HEK293 (cell line): ENCODE data around the gene PIK3IP1.

Source experiments
- CTCF ChIA-PET: fragments of 350-600 bp; formaldehyde crosslinking; extraction: SDS; loops from one replicate; lab custom pipeline; 2021; ENCODE audit warnings: antibody characterized with exemption; lab: Yijun Ruan, JAX
- POLR2A ChIA-PET: fragments of 300-600 bp; formaldehyde crosslinking; extraction: SDS; loops from one replicate; lab custom pipeline; 2020; ENCODE audit warnings: antibody characterized with exemption, inconsistent platforms; lab: Yijun Ruan, JAX
- H3K27ac ChIP-seq: fragments of 200-500 bp; sonication (Bioruptor generic); 2 replicates; pipeline ENCODE4 v1.5.1; 2014; ENCODE audit warnings: low read depth, low read length, control low read depth, inconsistent platforms; ENCODE audit errors: extremely low read depth
- H3K36me3 ChIP-seq, 2 experiments: fragments of 200-500 bp in 1 of 2; sonication (Bioruptor generic) in 1 of 2; 1 replicate in 1 of 2; 2 replicates in 1 of 2; pipeline ENCODE4 v1.5.1; 2014 to 2017; ENCODE audit warnings: inconsistent platforms in 2 of 2, low read length in 2 of 2; ENCODE audit not compliant: control insufficient read depth in 2 of 2, insufficient read depth in 1 of 2
- H3K4me1 ChIP-seq: fragments of 200-500 bp; sonication (Bioruptor generic); 2 replicates; pipeline ENCODE4 v1.5.1; 2014; ENCODE audit warnings: mild to moderate bottlenecking, low read length, inconsistent platforms; ENCODE audit not compliant: control insufficient read depth, insufficient read depth
- H3K4me3 ChIP-seq: 2 replicates; pipeline ENCODE4 v1.5.1; 2011; ENCODE audit warnings: low read depth, mild to moderate bottlenecking, control low read depth, low read length, moderate library complexity
- H3K9me3 ChIP-seq: fragments of 200-500 bp; sonication (Bioruptor generic); 2 replicates; pipeline ENCODE4 v1.5.1; 2014; ENCODE audit warnings: low read depth, low read length, inconsistent platforms; ENCODE audit not compliant: control insufficient read depth, insufficient read depth
- GLI2 ChIP-seq: fragments of 450-650 bp; formaldehyde crosslinking; IDR thresholded peaks from 2 replicates; pipeline ENCODE4; 2017; ENCODE audit warnings: missing biosample characterization, missing genetic modification characterization, low read depth, borderline replicate concordance
- ZNF174 ChIP-seq: fragments of 450-650 bp; formaldehyde crosslinking; IDR thresholded peaks from 2 replicates; pipeline ENCODE4 v1.5.0; 2017; ENCODE audit warnings: missing biosample characterization, mild to moderate bottlenecking, missing genetic modification characterization
- ZNF223 ChIP-seq: fragments of 450-650 bp; formaldehyde crosslinking; IDR thresholded peaks from 2 replicates; pipeline ENCODE4 v1.5.1; 2016; ENCODE audit warnings: missing biosample characterization, missing genetic modification characterization
- ZNF239 ChIP-seq: fragments of 450-650 bp; formaldehyde crosslinking; IDR thresholded peaks from 2 replicates; pipeline ENCODE4 v1.5.1; 2016; ENCODE audit warnings: missing biosample characterization, missing genetic modification characterization
- ZNF24 ChIP-seq: fragments of 450-650 bp; formaldehyde crosslinking; IDR thresholded peaks from 2 replicates; pipeline ENCODE4 v1.5.1; 2016; ENCODE audit warnings: missing biosample characterization, missing genetic modification characterization
- ZNF416 ChIP-seq: fragments of 450-650 bp; formaldehyde crosslinking; IDR thresholded peaks from 2 replicates; pipeline ENCODE4 v1.5.1; 2016; ENCODE audit warnings: missing biosample characterization, missing genetic modification characterization
- ZNF473 ChIP-seq: fragments of 450-650 bp; formaldehyde crosslinking; IDR thresholded peaks from 2 replicates; pipeline ENCODE4 v1.5.1; 2017; ENCODE audit warnings: missing biosample characterization, missing genetic modification characterization
- ZNF544 ChIP-seq: fragments of 450-650 bp; formaldehyde crosslinking; IDR thresholded peaks from 2 replicates; pipeline ENCODE4 v1.5.0; 2017; ENCODE audit warnings: missing biosample characterization, missing genetic modification characterization
- ZNF677 ChIP-seq: fragments of 450-650 bp; IDR thresholded peaks from 2 replicates; pipeline ENCODE4 v1.5.0; 2018; ENCODE audit warnings: missing biosample characterization, mild to moderate bottlenecking, missing genetic modification characterization, moderate library complexity
- ZSCAN18 ChIP-seq: fragments of 450-650 bp; formaldehyde crosslinking; IDR thresholded peaks from 2 replicates; pipeline ENCODE4 v1.5.1; 2016; ENCODE audit warnings: missing biosample characterization, missing genetic modification characterization
- ZXDB ChIP-seq: fragments of 450-650 bp; formaldehyde crosslinking; IDR thresholded peaks from 2 replicates; pipeline ENCODE4 v1.5.1; 2016; ENCODE audit warnings: missing biosample characterization, missing genetic modification characterization
- TF ChIP-seq, protein P1 (sequence below): fragments of 450-650 bp; formaldehyde crosslinking; IDR thresholded peaks from 2 replicates; pipeline ENCODE4 v1.5.1; 2016; ENCODE audit warnings: missing biosample characterization, missing genetic modification characterization
- TF ChIP-seq, protein P2 (sequence below): fragments of 450-650 bp; formaldehyde crosslinking; IDR thresholded peaks from 2 replicates; pipeline ENCODE4 v1.5.1; 2016; ENCODE audit warnings: missing biosample characterization, missing genetic modification characterization
- TF ChIP-seq, protein P3 (sequence below): fragments of 450-650 bp; formaldehyde crosslinking; IDR thresholded peaks from 2 replicates; pipeline ENCODE4 v1.5.1; 2016; ENCODE audit warnings: missing biosample characterization, missing genetic modification characterization, borderline replicate concordance

Gene PIK3IP1

DNA sequence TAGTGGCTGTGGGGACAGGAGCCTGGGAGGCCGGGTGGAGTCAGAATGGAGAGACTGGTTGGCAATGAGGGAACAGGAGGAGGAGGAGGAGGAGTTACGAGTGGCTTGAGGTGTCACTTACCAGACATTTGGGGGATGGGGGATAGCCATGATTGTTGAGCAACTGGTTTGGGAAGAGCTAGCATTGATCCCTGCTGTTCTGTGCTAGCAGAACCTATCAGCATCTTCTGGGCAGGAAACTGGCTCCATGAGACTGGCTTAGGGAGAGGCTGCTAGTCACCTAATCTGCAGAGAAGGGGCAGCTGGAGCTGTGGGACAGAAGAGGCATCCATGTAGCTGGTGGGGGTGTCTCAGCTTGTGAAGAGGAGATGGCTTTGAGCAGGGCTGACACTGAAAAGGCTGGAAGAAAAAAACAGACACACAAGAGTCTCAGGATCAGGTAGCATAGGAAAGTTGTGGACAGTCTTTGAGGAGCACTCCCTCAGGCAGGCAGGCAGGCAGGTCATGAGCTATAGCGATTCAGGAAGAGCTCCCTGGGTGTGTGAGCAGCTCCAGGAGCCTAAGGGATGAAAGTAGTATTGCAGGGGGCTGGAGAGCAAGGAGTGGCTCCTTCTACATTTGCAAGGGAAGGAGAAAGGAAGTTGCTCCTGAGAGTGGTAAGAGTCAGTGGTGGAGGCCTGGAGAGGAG, 22.3 kb downstream of the PIK3IP1 start (continued):
- TF ChIP-seq, protein P1, sequence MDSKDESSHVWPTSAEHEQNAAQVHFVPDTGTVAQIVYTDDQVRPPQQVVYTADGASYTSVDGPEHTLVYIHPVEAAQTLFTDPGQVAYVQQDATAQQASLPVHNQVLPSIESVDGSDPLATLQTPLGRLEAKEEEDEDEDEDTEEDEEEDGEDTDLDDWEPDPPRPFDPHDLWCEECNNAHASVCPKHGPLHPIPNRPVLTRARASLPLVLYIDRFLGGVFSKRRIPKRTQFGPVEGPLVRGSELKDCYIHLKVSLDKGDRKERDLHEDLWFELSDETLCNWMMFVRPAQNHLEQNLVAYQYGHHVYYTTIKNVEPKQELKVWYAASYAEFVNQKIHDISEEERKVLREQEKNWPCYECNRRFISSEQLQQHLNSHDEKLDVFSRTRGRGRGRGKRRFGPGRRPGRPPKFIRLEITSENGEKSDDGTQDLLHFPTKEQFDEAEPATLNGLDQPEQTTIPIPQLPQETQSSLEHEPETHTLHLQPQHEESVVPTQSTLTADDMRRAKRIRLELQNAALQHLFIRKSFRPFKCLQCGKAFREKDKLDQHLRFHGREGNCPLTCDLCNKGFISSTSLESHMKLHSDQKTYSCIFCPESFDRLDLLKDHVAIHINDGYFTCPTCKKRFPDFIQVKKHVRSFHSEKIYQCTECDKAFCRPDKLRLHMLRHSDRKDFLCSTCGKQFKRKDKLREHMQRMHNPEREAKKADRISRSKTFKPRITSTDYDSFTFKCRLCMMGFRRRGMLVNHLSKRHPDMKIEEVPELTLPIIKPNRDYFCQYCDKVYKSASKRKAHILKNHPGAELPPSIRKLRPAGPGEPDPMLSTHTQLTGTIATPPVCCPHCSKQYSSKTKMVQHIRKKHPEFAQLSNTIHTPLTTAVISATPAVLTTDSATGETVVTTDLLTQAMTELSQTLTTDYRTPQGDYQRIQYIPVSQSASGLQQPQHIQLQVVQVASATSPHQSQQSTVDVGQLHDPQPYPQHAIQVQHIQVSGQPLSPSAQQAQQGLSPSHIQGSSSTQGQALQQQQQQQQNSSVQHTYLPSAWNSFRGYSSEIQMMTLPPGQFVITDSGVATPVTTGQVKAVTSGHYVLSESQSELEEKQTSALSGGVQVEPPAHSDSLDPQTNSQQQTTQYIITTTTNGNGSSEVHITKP: peak; percentile 69

GRCh38 chr22:31268281-31268680, 24.0 kb downstream of the PIK3IP1 start:
- Histone ChIP-seq H3K36me3 (peaks cover 0 to 77% of the 10 kb centered on the region in 2 experiments; a peak in 2 of 3 replicates), H3K9me3 (no peaks in the 10 kb centered on the region), H3K27ac (no peak overlapping the region), H3K4me3 (no peak overlapping the region), H3K4me1 (no peaks in the 10 kb centered on the region)
- POLR2A ChIA-PET: no interaction called here
- CTCF ChIA-PET: interaction anchor here (0.6 to 1.6 kb wide), 2 partner anchors 12 to 152 kb away, joined by 3 to 5 read pairs; no protein-coding TSS in a partner anchor
- TF ChIP-seq ZNF174 (tag by site-specific recombination): no peak

DNA sequence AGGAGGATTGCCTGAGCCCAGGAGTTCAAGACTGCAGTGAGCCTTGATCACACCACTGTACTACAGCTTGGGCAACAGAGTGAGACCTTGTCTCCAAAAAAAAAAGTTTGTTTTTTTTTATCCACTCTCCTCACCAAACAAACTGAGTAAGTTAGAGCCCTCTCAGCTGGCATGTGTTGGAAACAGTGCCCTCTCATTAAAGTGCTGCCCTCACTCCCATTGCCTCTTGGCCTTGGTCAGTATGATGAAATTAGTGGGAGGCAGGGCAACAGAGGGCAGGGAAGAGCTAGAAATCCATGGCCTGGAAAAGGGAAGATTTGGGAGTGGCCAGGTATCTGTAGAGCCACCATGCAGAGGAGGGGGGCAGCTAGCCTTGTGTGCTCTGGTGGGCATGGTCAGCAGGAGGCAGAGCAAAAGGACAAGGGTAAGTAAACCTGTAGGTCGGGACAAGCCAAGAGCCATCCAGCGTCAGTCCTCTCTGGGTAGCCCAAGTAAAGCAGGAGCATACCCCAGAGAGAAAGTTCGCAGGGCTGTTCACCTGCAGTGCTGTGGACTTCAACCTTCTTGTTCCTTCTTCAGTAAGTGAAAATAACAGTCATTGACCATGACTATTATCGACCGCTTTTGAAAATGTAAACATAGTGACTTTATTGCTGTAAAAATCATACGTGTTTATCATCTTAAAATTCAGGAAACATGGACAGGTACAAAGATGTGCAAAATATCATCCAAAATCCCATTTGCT, 28.2 kb downstream of the PIK3IP1 start:
- Histone ChIP-seq H3K36me3 (peaks cover 0 to 80% of the 10 kb centered on the region in 2 experiments; a peak in 2 of 3 replicates), H3K27ac (no peak overlapping the region), H3K9me3 (no peaks in the 10 kb centered on the region), H3K4me1 (no peaks in the 10 kb centered on the region), H3K4me3 (no peak overlapping the region)
- ChIA-PET POLR2A (interaction anchor here (0.5 kb wide), 1 partner anchor 29 kb away, joined by 8 read pairs; no protein-coding TSS in a partner anchor), CTCF (interaction anchor here (0.6 to 4.0 kb wide), 2 partner anchors 9 to 372 kb away, joined by 3 to 29 read pairs; no protein-coding TSS in a partner anchor)
- TF ChIP-seq GLI2 (tag by site-specific recombination): no peak
- TF ChIP-seq, all 188 proteins: peak for 0

DNA sequence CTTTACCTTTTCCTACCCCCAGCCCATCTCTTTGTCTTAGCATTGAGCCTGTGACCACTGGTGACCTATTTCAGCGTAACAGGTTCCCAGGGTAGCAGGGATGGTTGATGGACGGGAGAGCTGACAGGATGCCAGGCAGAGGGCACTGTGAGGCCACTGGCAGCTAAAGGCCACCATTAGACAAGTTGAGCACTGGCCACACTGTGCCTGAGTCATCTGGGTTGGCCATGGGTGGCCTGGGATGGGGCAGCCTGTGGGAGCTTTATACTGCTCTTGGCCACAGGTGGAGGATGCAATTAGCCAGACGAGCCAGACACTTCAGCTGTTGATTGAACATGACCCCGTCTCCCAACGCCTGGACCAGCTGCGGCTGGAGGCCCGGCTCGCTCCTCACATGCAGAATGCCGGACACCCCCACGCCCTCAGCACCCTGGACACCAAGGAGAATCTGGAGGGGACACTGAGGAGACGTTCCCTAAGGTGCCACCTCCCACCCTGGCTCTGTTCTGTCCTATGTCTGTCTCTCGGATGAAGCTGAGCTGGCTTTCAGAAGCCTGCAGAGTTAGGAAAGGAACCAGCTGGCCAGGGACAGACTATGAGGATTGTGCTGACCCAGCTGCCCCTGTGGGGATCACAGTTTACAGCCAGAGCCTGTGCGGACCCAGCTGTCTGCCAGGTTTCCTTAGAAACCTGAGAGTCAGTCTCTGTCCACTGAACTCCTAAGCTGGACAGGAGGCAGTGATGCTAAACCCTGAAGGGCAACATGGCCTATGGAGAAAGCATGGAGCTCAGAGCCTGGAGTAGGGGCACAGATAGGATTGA, 29.8 kb downstream of the PIK3IP1 start:
- Histone ChIP-seq H3K4me3 (no peak overlapping the region), H3K9me3 (no peaks in the 10 kb centered on the region), H3K36me3 (peaks cover 0 to 78% of the 10 kb centered on the region in 2 experiments; a peak in 2 of 3 replicates), H3K4me1 (no peaks in the 10 kb centered on the region), H3K27ac (no peak overlapping the region)
- POLR2A ChIA-PET: interaction anchor here (0.6 to 0.9 kb wide), 2 partner anchors 28 to 84 kb away, joined by 3 read pairs; partner anchors contain the start of gene PATZ1
- CTCF ChIA-PET: interaction anchor here (1.2 to 4.0 kb wide), 2 partner anchors 10 to 18 kb away, joined by 4 to 29 read pairs; no protein-coding TSS in a partner anchor
- no peak for TF ChIP-seq ZNF24 (tag by site-specific recombination)
- no peak for TF ChIP-seq ZNF677 (tag by site-specific recombination)
- no peak for TF ChIP-seq ZNF239
- TF ChIP-seq, protein P2, sequence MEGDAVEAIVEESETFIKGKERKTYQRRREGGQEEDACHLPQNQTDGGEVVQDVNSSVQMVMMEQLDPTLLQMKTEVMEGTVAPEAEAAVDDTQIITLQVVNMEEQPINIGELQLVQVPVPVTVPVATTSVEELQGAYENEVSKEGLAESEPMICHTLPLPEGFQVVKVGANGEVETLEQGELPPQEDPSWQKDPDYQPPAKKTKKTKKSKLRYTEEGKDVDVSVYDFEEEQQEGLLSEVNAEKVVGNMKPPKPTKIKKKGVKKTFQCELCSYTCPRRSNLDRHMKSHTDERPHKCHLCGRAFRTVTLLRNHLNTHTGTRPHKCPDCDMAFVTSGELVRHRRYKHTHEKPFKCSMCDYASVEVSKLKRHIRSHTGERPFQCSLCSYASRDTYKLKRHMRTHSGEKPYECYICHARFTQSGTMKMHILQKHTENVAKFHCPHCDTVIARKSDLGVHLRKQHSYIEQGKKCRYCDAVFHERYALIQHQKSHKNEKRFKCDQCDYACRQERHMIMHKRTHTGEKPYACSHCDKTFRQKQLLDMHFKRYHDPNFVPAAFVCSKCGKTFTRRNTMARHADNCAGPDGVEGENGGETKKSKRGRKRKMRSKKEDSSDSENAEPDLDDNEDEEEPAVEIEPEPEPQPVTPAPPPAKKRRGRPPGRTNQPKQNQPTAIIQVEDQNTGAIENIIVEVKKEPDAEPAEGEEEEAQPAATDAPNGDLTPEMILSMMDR (tag by site-specific recombination): no peak
- TF ChIP-seq, protein P3, sequence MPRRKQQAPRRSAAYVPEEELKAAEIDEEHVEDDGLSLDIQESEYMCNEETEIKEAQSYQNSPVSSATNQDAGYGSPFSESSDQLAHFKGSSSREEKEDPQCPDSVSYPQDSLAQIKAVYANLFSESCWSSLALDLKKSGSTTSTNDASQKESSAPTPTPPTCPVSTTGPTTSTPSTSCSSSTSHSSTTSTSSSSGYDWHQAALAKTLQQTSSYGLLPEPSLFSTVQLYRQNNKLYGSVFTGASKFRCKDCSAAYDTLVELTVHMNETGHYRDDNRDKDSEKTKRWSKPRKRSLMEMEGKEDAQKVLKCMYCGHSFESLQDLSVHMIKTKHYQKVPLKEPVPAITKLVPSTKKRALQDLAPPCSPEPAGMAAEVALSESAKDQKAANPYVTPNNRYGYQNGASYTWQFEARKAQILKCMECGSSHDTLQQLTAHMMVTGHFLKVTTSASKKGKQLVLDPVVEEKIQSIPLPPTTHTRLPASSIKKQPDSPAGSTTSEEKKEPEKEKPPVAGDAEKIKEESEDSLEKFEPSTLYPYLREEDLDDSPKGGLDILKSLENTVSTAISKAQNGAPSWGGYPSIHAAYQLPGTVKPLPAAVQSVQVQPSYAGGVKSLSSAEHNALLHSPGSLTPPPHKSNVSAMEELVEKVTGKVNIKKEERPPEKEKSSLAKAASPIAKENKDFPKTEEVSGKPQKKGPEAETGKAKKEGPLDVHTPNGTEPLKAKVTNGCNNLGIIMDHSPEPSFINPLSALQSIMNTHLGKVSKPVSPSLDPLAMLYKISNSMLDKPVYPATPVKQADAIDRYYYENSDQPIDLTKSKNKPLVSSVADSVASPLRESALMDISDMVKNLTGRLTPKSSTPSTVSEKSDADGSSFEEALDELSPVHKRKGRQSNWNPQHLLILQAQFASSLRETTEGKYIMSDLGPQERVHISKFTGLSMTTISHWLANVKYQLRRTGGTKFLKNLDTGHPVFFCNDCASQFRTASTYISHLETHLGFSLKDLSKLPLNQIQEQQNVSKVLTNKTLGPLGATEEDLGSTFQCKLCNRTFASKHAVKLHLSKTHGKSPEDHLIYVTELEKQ (tag by site-specific recombination): no peak
- no peak for TF ChIP-seq ZNF473 (tag by site-specific recombination)
- TF ChIP-seq ZSCAN18 (tag by site-specific recombination): no peak
- TF ChIP-seq ZXDB (tag by site-specific recombination): no peak
- no peak for TF ChIP-seq ZNF223 (tag by site-specific recombination)
- no peak for TF ChIP-seq ZNF544 (tag by site-specific recombination)
- no peak for TF ChIP-seq ZNF416
